ENCODE results near the gene CYBC1.

CYBC1 gene

DNA sequence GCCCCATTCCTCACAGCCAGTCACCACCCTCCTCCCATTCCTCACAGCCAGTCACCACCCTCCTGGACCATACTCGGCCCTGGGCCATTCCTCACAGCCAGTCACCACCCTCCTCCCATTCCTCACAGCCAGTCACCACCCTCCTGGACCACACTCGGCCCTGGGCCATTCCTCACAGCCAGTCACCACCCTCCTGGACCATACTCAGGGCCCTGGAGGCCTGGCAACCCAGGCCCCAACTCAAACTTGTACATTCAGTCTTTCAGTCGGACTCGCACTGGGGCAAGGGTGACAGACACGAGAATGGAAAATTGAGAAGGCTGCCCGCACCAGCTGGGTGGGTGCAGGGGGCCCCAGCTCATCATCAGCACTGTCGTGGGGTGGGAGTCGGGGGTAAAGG is 38.6 kb upstream of the CYBC1 start:
- Mint-ChIP-seq H3K36me3 (peaks cover 24 to 31% of the 10 kb centered on the region in 2 donors), H3K4me3 (no peak overlapping the region), H3K27me3 (no peaks in the 10 kb centered on the region), H3K4me1 (peaks cover 6 to 15% of the 10 kb centered on the region in 2 donors), H3K27ac (no peak overlapping the region), H3K9me3 (no peaks in the 10 kb centered on the region)
- DNase-seq = no peak
- no peak for ATAC-seq (replicated peaks)

DNA sequence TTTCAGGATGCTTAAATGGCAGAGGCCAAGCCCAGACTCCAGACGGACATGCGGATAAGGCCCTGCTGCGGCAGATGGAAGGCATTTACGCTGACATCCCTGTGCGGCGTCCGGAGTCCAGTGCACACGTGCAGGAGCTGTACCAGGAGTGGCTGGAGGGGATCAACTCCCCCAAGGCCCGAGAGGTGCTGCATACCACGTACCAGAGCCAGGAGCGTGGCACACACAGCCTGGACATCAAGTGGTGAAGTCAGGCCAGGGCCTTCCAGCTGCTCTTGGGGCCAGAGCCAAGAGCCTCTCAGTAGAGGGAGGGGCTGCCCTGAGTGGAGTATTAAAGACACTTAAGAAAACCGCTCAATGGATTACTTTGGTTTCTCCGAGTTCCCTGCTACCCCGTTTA is 37.4 kb upstream of the CYBC1 start:
- Mint-ChIP-seq H3K4me1 (peaks cover 3 to 5% of the 10 kb centered on the region in 2 donors), H3K27me3 (no peaks in the 10 kb centered on the region), H3K9me3 (no peaks in the 10 kb centered on the region), H3K4me3 (no peak overlapping the region), H3K27ac (no peak overlapping the region), H3K36me3 (peaks cover 24 to 30% of the 10 kb centered on the region in 2 donors)
- DNase-seq (no peak), ATAC-seq (replicated peaks) (no peak)

DNA sequence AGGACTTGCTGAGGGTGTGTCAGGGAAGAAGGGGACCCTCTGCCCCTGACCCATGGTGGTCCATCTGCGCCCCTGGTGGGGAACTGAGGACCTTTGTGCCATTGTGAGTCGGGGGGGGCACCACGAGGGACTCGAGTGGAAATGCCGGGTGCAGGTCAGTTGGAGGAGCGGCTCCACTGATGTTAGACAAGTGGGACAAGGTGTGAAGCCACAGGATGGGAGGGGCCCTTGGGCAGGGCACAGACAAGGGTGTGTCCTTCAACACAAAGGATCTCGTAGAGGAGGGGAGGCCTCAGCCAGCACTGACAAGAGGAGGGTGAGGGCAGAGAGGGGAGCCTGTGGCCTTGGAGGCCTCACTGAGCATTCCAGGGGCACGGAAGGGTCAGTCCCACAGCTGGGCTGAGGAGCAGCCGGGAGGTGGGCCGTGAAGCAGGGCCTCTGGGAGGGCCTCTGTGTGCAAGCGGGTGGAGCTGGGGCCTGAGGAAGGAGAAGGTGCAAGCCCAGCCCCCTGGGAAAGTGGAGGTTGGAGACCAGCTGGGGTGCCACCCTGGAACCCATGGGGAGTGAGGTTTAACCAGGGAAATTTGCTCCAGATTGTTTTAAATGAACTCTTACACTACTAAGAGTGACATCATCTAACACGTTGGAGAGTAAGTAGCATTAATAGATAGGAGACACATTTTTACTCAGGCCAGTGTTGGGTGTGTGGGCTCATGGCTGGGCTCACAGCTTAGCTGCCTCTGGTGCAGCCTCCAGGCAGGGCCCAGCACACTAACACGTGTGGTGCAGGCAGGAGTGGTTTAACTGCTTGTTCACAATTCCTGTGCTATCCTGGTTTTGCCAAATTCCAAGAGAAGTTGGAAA is 35.9 kb upstream of the CYBC1 start:
- ATAC-seq (replicated peaks) (no peak), DNase-seq (no peak)
- Mint-ChIP-seq H3K9me3 (no peaks in the 10 kb centered on the region), H3K4me1 (peaks cover 3 to 5% of the 10 kb centered on the region in 2 donors), H3K4me3 (no peak overlapping the region), H3K27me3 (no peaks in the 10 kb centered on the region), H3K27ac (peak overlapping the region; percentile 42), H3K36me3 (peaks cover 28 to 30% of the 10 kb centered on the region in 2 donors)

DNA sequence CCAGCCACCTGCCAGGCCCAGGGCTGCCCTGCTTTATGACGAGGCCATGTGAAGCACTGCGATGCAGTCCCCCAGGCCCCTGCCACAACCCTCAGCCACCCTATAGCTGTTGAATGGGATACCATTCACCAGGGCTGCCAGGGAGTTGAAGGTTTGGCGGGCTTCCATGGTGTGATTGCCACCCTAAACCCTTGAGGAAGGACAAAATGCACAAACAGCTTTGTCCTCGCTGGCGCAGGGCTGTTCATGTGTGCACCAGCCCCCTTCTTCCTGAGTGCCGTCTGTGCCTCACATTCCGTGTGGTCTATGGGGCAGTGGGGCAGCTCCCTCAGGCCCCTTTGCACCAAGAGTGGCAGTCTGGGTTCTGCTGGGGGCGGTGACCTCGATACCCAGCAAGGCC is 33.3 kb upstream of the CYBC1 start:
- Mint-ChIP-seq H3K36me3 (peaks cover 38 to 53% of the 10 kb centered on the region in 2 donors), H3K27ac (no peak overlapping the region), H3K4me3 (no peak overlapping the region), H3K27me3 (no peaks in the 10 kb centered on the region), H3K9me3 (no peaks in the 10 kb centered on the region), H3K4me1 (peaks cover 0 to 5% of the 10 kb centered on the region in 2 donors)
- ATAC-seq (replicated peaks) (no peak), DNase-seq (no peak)

DNA sequence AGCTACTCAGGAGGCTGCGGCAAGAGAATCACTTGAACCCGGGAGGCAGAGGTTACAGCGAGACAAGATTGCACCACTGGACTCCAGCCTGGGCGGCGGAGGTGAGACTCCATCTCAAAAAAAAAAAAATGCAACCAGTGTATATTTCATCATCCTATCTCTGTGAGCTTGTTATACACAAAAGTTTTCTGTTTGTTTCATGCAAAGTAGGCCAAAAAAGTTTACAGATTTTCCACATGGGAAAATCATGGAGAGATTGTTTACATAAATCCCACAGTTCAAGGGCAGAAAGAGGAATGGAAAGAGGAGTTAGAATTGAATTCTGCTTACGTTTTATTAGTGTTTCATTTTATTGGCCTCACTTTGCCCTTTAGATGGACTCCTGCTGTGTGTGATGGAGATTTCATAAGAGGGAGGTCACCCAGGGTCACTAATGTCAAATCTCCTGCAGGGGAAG is 32.7 kb upstream of the CYBC1 start:
- H3K36me3 Mint-ChIP-seq = peaks cover 37 to 49% of the 10 kb centered on the region in 2 donors
- peaks cover 0 to 5% of the 10 kb centered on the region in 2 donors for H3K4me1 Mint-ChIP-seq
- no peak for DNase-seq
- H3K9me3 Mint-ChIP-seq = no peaks in the 10 kb centered on the region
- no peak overlapping the region for H3K4me3 Mint-ChIP-seq
- no peaks in the 10 kb centered on the region for H3K27me3 Mint-ChIP-seq
- ATAC-seq (replicated peaks) = no peak
- H3K27ac Mint-ChIP-seq = no peak overlapping the region

DNA sequence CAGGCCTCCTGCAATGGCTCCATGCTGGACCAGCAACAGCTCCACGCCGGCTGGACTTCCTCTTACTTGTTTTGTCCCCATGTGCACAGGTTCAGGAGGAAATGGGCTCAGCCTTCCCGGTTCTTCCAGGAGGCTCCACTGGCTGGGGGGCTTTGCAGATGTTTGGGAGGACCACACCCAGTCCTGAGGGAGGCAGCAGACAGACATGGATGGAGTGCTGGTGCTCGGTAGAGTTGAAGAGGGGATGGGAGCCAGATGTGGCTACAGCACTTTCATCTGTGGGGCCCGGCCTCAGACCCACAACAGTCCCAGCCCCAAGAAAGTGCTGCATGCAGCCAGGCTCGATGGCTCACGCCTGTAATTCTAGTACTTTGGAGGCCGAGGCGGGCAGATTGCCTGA is 29.8 kb upstream of the CYBC1 start:
- peaks cover 0 to 2% of the 10 kb centered on the region in 2 donors for H3K4me1 Mint-ChIP-seq
- ATAC-seq (replicated peaks) = no peak
- no peak for DNase-seq
- H3K9me3 Mint-ChIP-seq = no peaks in the 10 kb centered on the region
- peaks cover 26 to 37% of the 10 kb centered on the region in 2 donors for H3K36me3 Mint-ChIP-seq
- no peak overlapping the region for H3K4me3 Mint-ChIP-seq
- H3K27me3 Mint-ChIP-seq = no peaks in the 10 kb centered on the region
- no peak overlapping the region for H3K27ac Mint-ChIP-seq

DNA sequence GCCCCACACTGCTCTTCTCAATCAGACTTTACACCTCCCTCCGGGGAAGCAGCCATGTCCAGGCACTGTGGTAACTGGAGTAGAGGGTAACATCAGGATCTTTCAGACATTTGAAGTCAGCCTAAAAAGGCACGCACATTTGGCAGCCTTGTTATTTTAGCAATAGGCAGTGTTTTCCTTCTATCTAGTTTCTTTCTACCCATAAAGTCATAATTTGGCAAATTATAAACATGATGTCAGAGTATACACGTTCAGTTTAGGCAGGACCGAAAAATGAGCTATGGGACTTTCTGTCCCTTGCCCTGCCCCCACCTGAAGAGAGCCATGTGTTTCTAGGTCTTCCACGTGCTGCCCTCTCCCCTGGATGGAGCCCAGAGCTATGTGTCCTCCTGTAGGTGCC is 29.1 kb upstream of the CYBC1 start:
- no peak for ATAC-seq (replicated peaks)
- no peak for DNase-seq
- Mint-ChIP-seq H3K27ac (no peak overlapping the region), H3K36me3 (peaks cover 24 to 29% of the 10 kb centered on the region in 2 donors), H3K4me3 (no peak overlapping the region), H3K4me1 (peaks cover 0 to 2% of the 10 kb centered on the region in 2 donors), H3K9me3 (no peaks in the 10 kb centered on the region), H3K27me3 (no peaks in the 10 kb centered on the region)

DNA sequence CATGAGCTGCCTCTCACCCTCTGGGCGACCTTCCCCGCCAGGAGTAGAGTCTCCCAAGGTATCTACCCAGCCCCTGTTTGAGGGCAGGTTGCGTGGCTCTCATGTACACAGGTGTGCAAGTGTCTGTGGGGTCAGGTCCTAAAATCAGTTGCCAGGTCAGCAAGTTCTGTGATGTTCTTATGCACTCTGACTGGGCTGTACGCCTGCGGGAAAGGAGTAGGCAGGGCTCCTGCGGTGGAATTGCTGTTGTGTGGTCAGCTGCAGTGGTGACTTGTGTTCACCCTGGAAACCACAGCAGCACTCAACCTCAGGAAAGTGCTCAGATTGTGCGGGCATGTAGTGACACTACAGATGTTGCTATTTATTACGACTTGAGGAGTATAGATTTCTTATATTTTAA is 27.4 kb upstream of the CYBC1 start:
- peaks cover 0 to 2% of the 10 kb centered on the region in 2 donors for H3K4me1 Mint-ChIP-seq
- H3K4me3 Mint-ChIP-seq = no peak overlapping the region
- H3K36me3 Mint-ChIP-seq = peaks cover 24 to 29% of the 10 kb centered on the region in 2 donors
- H3K27me3 Mint-ChIP-seq = no peaks in the 10 kb centered on the region
- no peaks in the 10 kb centered on the region for H3K9me3 Mint-ChIP-seq
- no peak overlapping the region for H3K27ac Mint-ChIP-seq
- ATAC-seq (replicated peaks) = no peak
- no peak for DNase-seq

DNA sequence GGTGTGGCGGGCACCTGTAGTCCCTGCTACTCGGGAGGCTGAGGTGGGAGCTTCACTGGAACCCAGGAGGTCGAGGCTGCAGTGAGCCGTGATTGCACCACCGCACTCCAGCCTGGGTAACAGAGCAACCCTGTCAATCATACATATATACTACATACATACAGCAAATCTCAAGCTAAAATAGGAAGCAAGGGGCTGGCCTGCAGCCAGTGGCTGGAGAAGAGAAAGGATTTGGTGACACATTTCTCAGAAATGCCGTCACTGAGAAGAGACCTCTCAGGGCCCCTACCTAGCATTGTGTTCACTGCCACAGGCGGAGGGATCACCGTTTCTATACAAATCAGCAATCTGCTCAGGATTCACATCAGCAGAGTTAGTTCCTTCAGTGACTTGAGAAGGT is 24.9 kb upstream of the CYBC1 start:
- DNase-seq (no peak), ATAC-seq (replicated peaks) (no peak)
- Mint-ChIP-seq H3K4me1 (peaks cover 0 to 2% of the 10 kb centered on the region in 2 donors), H3K36me3 (peaks cover 23 to 33% of the 10 kb centered on the region in 2 donors), H3K9me3 (no peaks in the 10 kb centered on the region), H3K4me3 (no peak overlapping the region), H3K27ac (no peak overlapping the region), H3K27me3 (no peaks in the 10 kb centered on the region)

DNA sequence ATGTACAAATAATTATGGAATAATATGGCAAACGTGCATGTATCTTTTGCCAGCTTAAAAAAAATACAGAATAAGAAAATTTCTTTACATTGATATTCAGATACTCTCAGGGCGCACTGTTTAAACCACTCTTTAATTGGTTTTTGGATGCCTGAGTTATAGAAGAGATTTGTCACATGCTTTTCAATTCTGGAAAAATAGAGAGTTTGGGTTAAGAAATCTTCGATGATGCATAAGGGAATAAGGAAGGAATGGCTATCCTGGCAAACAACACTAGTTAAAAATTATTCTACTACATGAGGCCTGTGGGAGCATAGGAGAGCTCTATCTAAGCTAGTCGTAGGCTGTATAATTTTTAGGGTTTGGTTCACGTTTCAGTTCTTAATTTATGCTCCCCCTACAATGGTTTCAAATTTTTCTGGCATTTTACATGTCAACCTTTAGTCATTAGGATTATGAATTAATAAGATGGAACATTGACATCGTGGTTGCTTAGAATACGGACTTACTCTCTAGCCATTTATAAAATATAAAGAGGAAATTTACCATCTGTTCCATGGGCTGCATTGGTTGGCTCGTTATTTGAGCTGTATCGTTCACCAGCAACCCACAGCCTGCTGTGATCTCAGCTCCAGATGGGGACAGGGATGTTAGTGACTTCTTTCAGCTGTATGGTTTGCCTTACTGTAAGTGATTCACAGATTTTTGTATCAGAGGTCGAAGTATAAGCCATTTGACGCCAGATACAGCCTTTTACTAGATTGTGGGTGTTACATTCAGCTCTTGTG is 23.9 kb upstream of the CYBC1 start:
- Mint-ChIP-seq H3K9me3 (no peaks in the 10 kb centered on the region), H3K27me3 (no peaks in the 10 kb centered on the region), H3K27ac (no peak overlapping the region), H3K4me1 (peaks cover 0 to 2% of the 10 kb centered on the region in 2 donors), H3K36me3 (peaks cover 20 to 27% of the 10 kb centered on the region in 2 donors), H3K4me3 (no peak overlapping the region)
- DNase-seq (no peak), ATAC-seq (replicated peaks) (no peak)

DNA sequence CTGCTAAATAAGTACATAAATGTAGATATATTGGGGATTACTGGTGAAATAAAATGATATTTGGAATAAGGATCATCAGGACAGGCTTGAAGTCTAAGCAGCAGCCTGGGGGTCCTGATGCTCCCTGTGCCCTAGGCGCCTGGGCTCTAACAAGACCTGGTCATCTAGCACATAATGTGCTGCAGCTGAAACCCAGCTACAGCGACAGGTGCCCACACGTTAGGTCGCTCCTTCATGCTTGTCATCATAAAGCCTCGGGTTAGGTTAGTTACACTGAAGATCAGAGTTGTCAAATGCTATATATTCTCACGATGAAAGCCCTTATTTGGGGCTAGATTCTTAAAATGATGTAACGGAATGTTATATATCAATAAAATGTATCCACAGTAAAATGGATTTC is 19.5 kb upstream of the CYBC1 start:
- H3K36me3 Mint-ChIP-seq = peaks cover 29 to 38% of the 10 kb centered on the region in 2 donors
- no peak overlapping the region for H3K27ac Mint-ChIP-seq
- no peaks in the 10 kb centered on the region for H3K27me3 Mint-ChIP-seq
- no peaks in the 10 kb centered on the region for H3K9me3 Mint-ChIP-seq
- no peak for DNase-seq
- H3K4me3 Mint-ChIP-seq = no peak overlapping the region
- no peaks in the 10 kb centered on the region for H3K4me1 Mint-ChIP-seq
- no peak for ATAC-seq (replicated peaks)

DNA sequence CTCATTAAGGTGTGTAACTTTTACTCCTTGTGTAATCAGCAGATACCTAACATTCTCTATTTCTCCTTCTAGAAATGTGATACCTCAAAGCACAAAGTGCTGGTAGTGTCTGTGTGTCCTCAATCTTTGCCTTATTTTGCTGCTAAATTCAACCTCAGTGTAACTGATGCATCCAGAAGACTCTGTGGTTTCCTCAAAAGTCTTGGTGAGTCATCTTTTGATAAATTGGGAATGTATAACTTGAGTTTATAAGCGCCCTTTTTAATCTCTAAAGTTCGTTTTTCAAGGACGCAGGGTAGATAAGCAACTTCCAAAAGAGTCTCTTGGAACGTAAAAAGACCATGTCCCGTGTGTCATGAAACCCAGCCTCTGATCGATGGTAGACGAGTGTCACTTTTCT is 18.1 kb upstream of the CYBC1 start:
- ATAC-seq (replicated peaks) (no peak), DNase-seq (no peak)
- no peak overlapping the region for H3K27ac Mint-ChIP-seq
- no peaks in the 10 kb centered on the region for H3K9me3 Mint-ChIP-seq
- H3K4me3 Mint-ChIP-seq = no peak overlapping the region
- no peaks in the 10 kb centered on the region for H3K4me1 Mint-ChIP-seq
- no peaks in the 10 kb centered on the region for H3K27me3 Mint-ChIP-seq
- peaks cover 30 to 51% of the 10 kb centered on the region in 2 donors for H3K36me3 Mint-ChIP-seq

DNA sequence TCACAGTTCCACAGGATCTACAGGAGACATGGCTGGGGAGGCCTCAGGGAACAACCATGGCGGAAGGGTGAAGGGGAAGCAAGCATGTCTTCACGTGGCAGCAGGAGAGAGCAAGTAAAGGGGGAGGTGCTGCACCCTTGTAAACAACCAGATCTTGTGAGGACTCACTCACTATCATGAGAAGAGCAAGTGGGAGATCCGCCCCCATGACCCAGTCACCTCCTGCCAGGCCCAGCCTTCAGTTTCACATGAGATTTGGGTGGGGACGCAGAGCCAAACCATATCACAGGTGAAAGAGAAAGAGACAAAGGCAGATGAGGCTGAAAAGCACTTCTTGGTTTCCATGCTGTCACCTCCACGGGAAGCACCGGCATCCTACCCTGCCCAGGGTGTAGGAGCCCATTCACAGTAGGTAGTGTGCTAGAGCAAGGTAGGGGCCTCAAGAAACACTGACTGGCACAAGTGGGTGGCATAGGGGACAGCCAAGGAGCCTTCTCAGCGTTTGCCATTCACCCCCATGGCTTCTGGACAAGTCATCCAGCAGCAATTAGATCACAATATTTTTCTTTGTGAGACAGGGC is 14.6 kb upstream of the CYBC1 start:
- Mint-ChIP-seq H3K4me1 (peaks cover 10% of the 10 kb centered on the region in 2 donors), H3K36me3 (peaks cover 41 to 61% of the 10 kb centered on the region in 2 donors), H3K27me3 (no peaks in the 10 kb centered on the region), H3K4me3 (no peak overlapping the region), H3K27ac (no peak overlapping the region), H3K9me3 (no peaks in the 10 kb centered on the region)
- DNase-seq (no peak), ATAC-seq (replicated peaks) (no peak)

DNA sequence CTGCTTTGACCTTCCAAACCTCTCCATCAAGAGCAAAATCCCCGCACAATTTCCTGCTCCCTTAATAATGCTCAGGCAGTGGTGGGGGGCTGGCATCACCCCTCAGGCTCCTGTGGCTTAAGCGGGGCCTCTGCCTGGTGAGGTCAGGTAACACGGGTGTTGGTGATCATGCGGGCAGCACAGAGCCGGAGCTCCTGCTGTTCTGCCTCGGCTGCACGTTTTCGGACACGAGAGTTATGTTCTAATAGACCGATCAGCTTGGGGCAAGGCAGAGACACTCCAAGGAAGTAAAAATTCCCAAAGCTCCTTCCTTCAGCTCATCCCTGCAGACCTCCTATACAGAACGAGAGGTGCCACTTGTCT is 14.0 kb upstream of the CYBC1 start:
- Mint-ChIP-seq H3K27ac (no peak overlapping the region), H3K9me3 (no peaks in the 10 kb centered on the region), H3K36me3 (peaks cover 39 to 58% of the 10 kb centered on the region in 2 donors), H3K4me3 (no peak overlapping the region), H3K4me1 (peaks cover 10 to 12% of the 10 kb centered on the region in 2 donors), H3K27me3 (no peaks in the 10 kb centered on the region)
- DNase-seq = no peak
- no peak for ATAC-seq (replicated peaks)

Data from stimulated activated naive B cell treated with anti-CD40 and anti-IgM and Interleukin-4, amounts not matched to agents 10 μg/mL and 1 μg/mL and 100 μg/mL, for 72 hours (primary cell).